ENCODE data around the gene KLHL29.

GRCh38 chr2:23509103-23509502 is 124.1 kb downstream of the KLHL29 start:
- TF ChIP-seq POLR2A (IDR thresholded peaks at IDR 0.05) (no peak), CTCF (IDR thresholded peaks at IDR 0.05) (no peak)
